Measurements from ENCODE around the gene OR10Z1. TPM values are rescaled to one million over a fixed set of nuclear protein-coding genes. Genes with fewer than 3 reads are reported as not detected.

Gene OR10Z1
- total and polyA plus RNA-seq, 2 of the 8 experiments (the other 6 are each of a cell fraction or from before 2014, with no cell fraction given): not detected

- no peaks in the 10 kb centered on the region for H3K79me1 ChIP-seq (ENCODE audit: low read depth, low read length)
- H2BK15ac ChIP-seq (ENCODE audit: low read length): no peak overlapping the region
- no peak overlapping the region for H2AK5ac ChIP-seq (ENCODE audit: low read depth, low read length)
- 89% methylated on average over 2 of the region's 2 CpGs; no CpG with 5 or more reads in 1 of the 2 experiments for WGBS, 2 experiments (ENCODE audit: extremely low coverage in 1 of 2, insufficient coverage in 1 of 2, insufficient read length in 1 of 2, insufficient replicate concordance in 2 of 2, low coverage in 1 of 2, low lambda C conversion rate in 2 of 2, missing lambda C conversion rate in 1 of 2)
- H3K4me3 ChIP-seq (ENCODE audit: extremely low read depth in 1 of 4, insufficient read depth in 2 of 4, low read depth in 3 of 4, low read length in 4 of 4): no peak overlapping the region
- no peaks in the 10 kb centered on the region for H3K23me2 ChIP-seq (ENCODE audit: low read depth, low read length)
- H3K14ac ChIP-seq (ENCODE audit: insufficient read length): no peak overlapping the region
- DNase-seq (ENCODE audit: low read depth in 1 of 2, low spot score in 2 of 2): no peak
- H2BK5ac ChIP-seq (ENCODE audit: low read depth, low read length): no peak overlapping the region
- H3K4me1 ChIP-seq (replicated peaks in 1 of 4; ENCODE audit: control insufficient read depth in 3 of 4, insufficient read depth in 4 of 4, low read length in 3 of 4): no peaks in the 10 kb centered on the region
- no peak overlapping the region for H3K18ac ChIP-seq (ENCODE audit: extremely low read depth, low read length)
- no peaks in the 10 kb centered on the region for H3K27me3 ChIP-seq (replicated peaks in 1 of 4; ENCODE audit: control insufficient read depth in 3 of 4, extremely low read depth in 1 of 4, insufficient read depth in 3 of 4, low read length in 3 of 4)
- no peak for FAIRE-seq
- no peak overlapping the region for H4K91ac ChIP-seq (replicated peaks; ENCODE audit: insufficient read length, low read length)
- ChIA-PET CTCF (ENCODE audit: partially characterized antibody) (no interaction called here), POLR2A (ENCODE audit: partially characterized antibody) (no interaction called here)
- H3K4ac ChIP-seq (replicated peaks; ENCODE audit: insufficient read length, low read depth, low read length): no peak overlapping the region
- H4K5ac ChIP-seq (ENCODE audit: insufficient read length, low read depth, low read length): no peak overlapping the region
- no peak overlapping the region for H3K23ac ChIP-seq (ENCODE audit: insufficient read length)
- H4K20me1 ChIP-seq (replicated peaks in 1 of 2; ENCODE audit: control insufficient read depth in 1 of 2, insufficient read depth in 2 of 2, low read length in 2 of 2): no peaks in the 10 kb centered on the region
- no peak overlapping the region for H2BK20ac ChIP-seq (ENCODE audit: low read length)
- no peak overlapping the region for H2BK12ac ChIP-seq (ENCODE audit: low read depth, low read length)
- H3K9ac ChIP-seq (replicated peaks in 1 of 4; ENCODE audit: extremely low read depth in 1 of 4, low read depth in 3 of 4, low read length in 3 of 4): no peak overlapping the region
- no peak overlapping the region for H2BK120ac ChIP-seq (replicated peaks; ENCODE audit: low read depth, low read length)
- H4K8ac ChIP-seq (ENCODE audit: extremely low read depth, insufficient read depth, low read length): no peak overlapping the region
- no peaks in the 10 kb centered on the region for H3K79me2 ChIP-seq (ENCODE audit: control insufficient read depth in 1 of 2, insufficient read depth in 2 of 2, low read length in 2 of 2)
- H2AFZ ChIP-seq (ENCODE audit: low read length): no peak overlapping the region
- H3K9me3 ChIP-seq (ENCODE audit: insufficient read depth in 2 of 2, low read depth in 1 of 2, low read length in 1 of 2): no peaks in the 10 kb centered on the region
- H3K56ac ChIP-seq (replicated peaks; ENCODE audit: insufficient read length, low read depth, low read length): no peak overlapping the region
- H3K4me2 ChIP-seq (ENCODE audit: insufficient read depth in 1 of 2, low read depth in 2 of 2, low read length in 2 of 2): no peak overlapping the region
- no peak overlapping the region for H3K27ac ChIP-seq (ENCODE audit: low read depth, low read length)
- H3K36me3 ChIP-seq (ENCODE audit: control insufficient read depth in 2 of 4, insufficient read depth in 4 of 4, low read length in 3 of 4): no peaks in the 10 kb centered on the region
- TF ChIP-seq PHF8 (conservative IDR thresholded peaks at IDR 0.05; ENCODE audit: low read depth, low read length) (no peak), POU5F1 (IDR thresholded peaks at IDR 0.05; ENCODE audit: low read depth, low read length) (no peak), RNF2 (IDR thresholded peaks at IDR 0.05; ENCODE audit: borderline replicate concordance, low read depth, low read length, missing control alignments, poor library complexity, severe bottlenecking) (no peak), BACH1 (IDR thresholded peaks at IDR 0.05; ENCODE audit: low read length) (no peak), MAFK (IDR thresholded peaks at IDR 0.05; ENCODE audit: low read depth, low read length) (no peak), POLR2AphosphoS5 (IDR thresholded peaks at IDR 0.05; ENCODE audit: low read depth, low read length) (no peak), EGR1 (IDR thresholded peaks at IDR 0.05; ENCODE audit: borderline replicate concordance, low read depth, low read length) (no peak), CHD1 (IDR thresholded peaks at IDR 0.05; ENCODE audit: low read depth, low read length) (no peak), ATF3 (IDR thresholded peaks at IDR 0.05; ENCODE audit: insufficient read depth, low read depth, low read length) (no peak), EP300 (IDR thresholded peaks at IDR 0.05; ENCODE audit: borderline replicate concordance in 1 of 2, low read depth in 2 of 2, low read length in 2 of 2) (no peak), ATF2 (IDR thresholded peaks at IDR 0.05; ENCODE audit: low read length) (no peak), HDAC2 (IDR thresholded peaks at IDR 0.05; ENCODE audit: borderline replicate concordance in 1 of 2, low read depth in 2 of 2, low read length in 2 of 2) (no peak)
Measured at GRCh38 chr1:158644449-158644848, 39.4 kb downstream of the OR10Z1 start.
